Heart right ventricle (tissue), 16 donors: ENCODE measurements around the gene KIF5A. TPM values are rescaled to one million over a fixed set of nuclear protein-coding genes. Genes with fewer than 3 reads are reported as not detected.

ENCODE experiments used
- ATAC-seq, 8 donors: fragments of 200-7000 bp; cut with Tn5 transposase; one replicate each; pipeline ENCODE4 v1.9.1; 2020; ENCODE audit warnings: mild to moderate bottlenecking in 8 of 8, moderate library complexity in 8 of 8, moderate number of reproducible peaks in 1 of 8
- DNase-seq, 2 donors: peaks; one replicate each; pipeline ENCODE4 v3.0.0-alpha.2; 2020
- H3K27ac ChIP-seq, 10 donors: fragments of 200-600 bp; sonication (generic) in 2 of 10; one replicate each; pipeline versions ENCODE4 v1.5.0 to v1.8.0; 2020 to 2022; ENCODE audit warnings: mild to moderate bottlenecking in 3 of 10
- H3K27me3 ChIP-seq, 7 donors: fragments of 200-600 bp; one replicate each; pipeline ENCODE4 v1.8.0; 2021 to 2022; ENCODE audit warnings: mild to moderate bottlenecking in 2 of 7
- H3K36me3 ChIP-seq, 9 donors: fragments of 200-600 bp; sonication (generic) in 1 of 9; one replicate each; pipeline versions ENCODE4 v1.5.0 to v1.8.0; 2020 to 2022; ENCODE audit warnings: mild to moderate bottlenecking in 2 of 9
- H3K4me1 ChIP-seq, 9 donors: fragments of 200-600 bp; sonication (generic) in 1 of 9; one replicate each; pipeline versions ENCODE4 v1.5.0 to v1.8.0; 2020 to 2022; ENCODE audit warnings: mild to moderate bottlenecking in 4 of 9
- H3K4me3 ChIP-seq, 10 donors: fragments of 200-600 bp; sonication (generic) in 2 of 10; one replicate each; pipeline versions ENCODE4 v1.5.0 to v1.8.0; 2020 to 2022; ENCODE audit warnings: mild to moderate bottlenecking in 7 of 10, moderate library complexity in 2 of 10
- H3K9me3 ChIP-seq, 11 donors: fragments of 200-600 bp in 10 of 11; sonication (generic) in 2 of 11; one replicate each; pipeline versions ENCODE4 v1.5.0 to v1.8.0; 2013 to 2022; ENCODE audit warnings: mild to moderate bottlenecking in 2 of 11, control low read depth in 1 of 11, moderate library complexity in 1 of 11
- WGBS, 2 donors: extraction: QIAGEN DNeasy Blood & Tissue Kit; methylation state at CpG; one replicate each; pipeline ENCODE4 v1.1.7; 2013; ENCODE audit warnings: inconsistent platforms in 1 of 2; 5-methylcytosine and 5-hydroxymethylcytosine counted together
- intact Hi-C, 10 donors: fragments of 100-400 bp; cut with DNase I; formaldehyde crosslinking; loops; one replicate each; pipeline versions ENCODE4 v1.11.1 to v1.14.2; 2022
- polyA plus RNA-seq, 2 donors: library from polyadenylated mRNA; stranded (reverse); fragments of 200-250 nt; gene quantifications; one replicate each; pipeline ENCODE4 v1.2.3, GENCODE V29; 2013
- total RNA-seq, 10 donors: library from RNA; stranded (reverse); fragmentation: NEBNext Ultra II Directional in 3 of 10; extraction: Animal tissue kit (Norgen Biotek cat#: 25700) in 3 of 10; gene quantifications; one replicate each; pipeline versions ENCODE4 v1.2.1 to v1.2.4, GENCODE V29; 2021 to 2023
- TF ChIP-seq, protein P1 (sequence below), 9 donors: fragments of 200-600 bp; sonication (generic) in 2 of 9; IDR thresholded peaks; one replicate each; pipeline versions ENCODE4 v1.5.0 to v1.8.0; 2021 to 2022; ENCODE audit warnings: antibody characterized with exemption in 9 of 9, mild to moderate bottlenecking in 5 of 9, moderate library complexity in 1 of 9
- donor health status: Arrhythmogenic right ventricular cardiomyopathy.
- donor health status: ischemic (EF 13 %, LVEDD 7.1; RV severe dilation, severe dysfunction).
- donor health status: healthy with polysubstance abuse.
- donor health status: DM: no; HTN: yes; CAD: no.
- donor health status: DM: no; HTN: no; CAD: no.
- donor health status: ischemic (EF 25% LVEDD 6.9; RV normal size, moderate dysfunction).
- donor health status: ischemic (EF 25% LVEDD 5.7; RV mildly dilated, moderate dysfunction).
- donor health status: healthy.
- donor health status: DM: yes; HTN: yes; CAD: no.
- donor health status: Ischemic cardiomyopathy.
- donor health status: ischemic (EF 35%, LVEDD 5.7; RV mildly dilated, moderate dysfunction).
- donor health status: nonischemic (EF 11% LVEDD 7.7; RV severe dilation, severe dysfunction).
- donor health status: DM: yes; HTN: yes; CAD: no.
- donor health status: PGD.
- donor health status: ischemic (EF 29% LVEDD 5.4; RV normal size, mild dysfunction).
- donor health status: nonischemic (EF 23%, LVEDD 6.1; RV moderate dilation, normal function).

KIF5A gene
- total and polyA plus RNA-seq, 12 donors: 0.05 to 0.29 (median 0.07) TPM; not detected in 5

- 91 to 93% methylated on average over 9 of the region's 9 CpGs for WGBS, 2 donors
- intact Hi-C loops: loop anchor here in 6 of 10 donors (1.0 to 10.0 kb wide), 5 partner anchors 39 to 168 kb away; partner anchors contain the start of genes GLI1 (in 1 of the 6) and INHBE (in 1 of the 6)
- DNase-seq (no peak), ATAC-seq (no peak)
- H3K27ac ChIP-seq: no peak overlapping the region
- peaks cover 9 to 53% (median 25%) of the 10 kb centered on the region in 9 donors for H3K4me1 ChIP-seq
- H3K36me3 ChIP-seq: peaks cover 0 to 10% (median 0%) of the 10 kb centered on the region in 9 donors
- TF ChIP-seq, protein P1, sequence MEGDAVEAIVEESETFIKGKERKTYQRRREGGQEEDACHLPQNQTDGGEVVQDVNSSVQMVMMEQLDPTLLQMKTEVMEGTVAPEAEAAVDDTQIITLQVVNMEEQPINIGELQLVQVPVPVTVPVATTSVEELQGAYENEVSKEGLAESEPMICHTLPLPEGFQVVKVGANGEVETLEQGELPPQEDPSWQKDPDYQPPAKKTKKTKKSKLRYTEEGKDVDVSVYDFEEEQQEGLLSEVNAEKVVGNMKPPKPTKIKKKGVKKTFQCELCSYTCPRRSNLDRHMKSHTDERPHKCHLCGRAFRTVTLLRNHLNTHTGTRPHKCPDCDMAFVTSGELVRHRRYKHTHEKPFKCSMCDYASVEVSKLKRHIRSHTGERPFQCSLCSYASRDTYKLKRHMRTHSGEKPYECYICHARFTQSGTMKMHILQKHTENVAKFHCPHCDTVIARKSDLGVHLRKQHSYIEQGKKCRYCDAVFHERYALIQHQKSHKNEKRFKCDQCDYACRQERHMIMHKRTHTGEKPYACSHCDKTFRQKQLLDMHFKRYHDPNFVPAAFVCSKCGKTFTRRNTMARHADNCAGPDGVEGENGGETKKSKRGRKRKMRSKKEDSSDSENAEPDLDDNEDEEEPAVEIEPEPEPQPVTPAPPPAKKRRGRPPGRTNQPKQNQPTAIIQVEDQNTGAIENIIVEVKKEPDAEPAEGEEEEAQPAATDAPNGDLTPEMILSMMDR (IDR thresholded peaks at IDR 0.05): no peak
- H3K9me3 ChIP-seq: no peaks in the 10 kb centered on the region
- H3K4me3 ChIP-seq: no peak overlapping the region
- peaks cover 11 to 96% (median 76%) of the 10 kb centered on the region in 7 donors for H3K27me3 ChIP-seq
These were observed 72.7 kb downstream of the KIF5A start for GRCh38 chr12:57622293-57623245.

- TF ChIP-seq, protein P1 (IDR thresholded peaks at IDR 0.05): no peak
- intact Hi-C loops: loop anchor here in 4 of 10 donors (2.0 to 10.0 kb wide), 4 partner anchors 41 to 169 kb away; partner anchors contain the start of genes GLI1 (in 1 of the 4) and INHBE (in 1 of the 4)
- no peak for DNase-seq
- Histone ChIP-seq H3K27me3 (peaks cover 11 to 96% (median 84%) of the 10 kb centered on the region in 7 donors), H3K36me3 (peaks cover 0 to 10% (median 0%) of the 10 kb centered on the region in 9 donors), H3K27ac (no peak overlapping the region), H3K9me3 (no peaks in the 10 kb centered on the region), H3K4me1 (peaks cover 9 to 51% (median 29%) of the 10 kb centered on the region in 9 donors), H3K4me3 (no peak overlapping the region)
- WGBS, 2 donors: 93 to 95% methylated on average over 2 of the region's 2 CpGs
- ATAC-seq: no peak
These were observed 73.5 kb downstream of the KIF5A start for GRCh38 chr12:57623385-57623784.

DNA sequence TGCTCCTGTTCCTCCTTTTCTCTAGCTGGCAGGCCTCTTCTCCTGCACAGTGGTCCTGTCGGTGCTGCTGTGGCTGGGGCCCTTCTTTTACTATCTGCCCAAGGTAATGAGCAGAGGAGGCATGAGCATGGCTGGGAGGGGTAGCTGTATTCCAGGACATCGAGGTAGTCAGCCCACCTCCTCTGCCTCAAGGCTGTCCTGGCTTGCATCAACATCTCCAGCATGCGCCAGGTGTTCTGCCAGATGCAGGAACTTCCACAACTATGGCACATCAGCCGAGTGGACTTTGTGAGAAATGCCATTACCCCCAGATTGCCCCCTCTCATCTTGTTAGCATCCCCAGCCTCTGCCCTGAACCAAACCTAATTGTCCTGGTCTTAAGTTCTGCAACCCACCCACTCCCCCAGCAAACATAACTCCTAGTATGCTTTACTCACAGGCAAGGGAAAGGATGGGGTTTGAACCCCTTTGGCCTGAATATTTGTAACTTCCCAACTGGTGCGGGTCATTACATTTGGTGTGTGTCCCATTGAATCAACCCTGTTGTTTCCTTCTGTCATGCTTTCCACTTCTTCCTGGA lies 74.1 kb downstream of the KIF5A start:
- Histone ChIP-seq H3K9me3 (no peaks in the 10 kb centered on the region), H3K27me3 (peaks cover 11 to 96% (median 84%) of the 10 kb centered on the region in 7 donors), H3K36me3 (peaks cover 0 to 10% (median 0%) of the 10 kb centered on the region in 9 donors), H3K4me1 (peaks cover 9 to 46% (median 27%) of the 10 kb centered on the region in 9 donors), H3K27ac (no peak overlapping the region), H3K4me3 (no peak overlapping the region)
- DNase-seq (no peak), ATAC-seq (no peak)
- intact Hi-C loops: loop anchor here in 4 of 10 donors (2.0 to 10.0 kb wide), 4 partner anchors 41 to 169 kb away; partner anchors contain the start of genes GLI1 (in 1 of the 4) and INHBE (in 1 of the 4)
- TF ChIP-seq, protein P1 (IDR thresholded peaks at IDR 0.05): no peak
- 73 to 78% methylated on average over 5 of the region's 5 CpGs for WGBS, 2 donors
